ENCODE measurements around the gene THAP12.

The THAP12 gene

DNA sequence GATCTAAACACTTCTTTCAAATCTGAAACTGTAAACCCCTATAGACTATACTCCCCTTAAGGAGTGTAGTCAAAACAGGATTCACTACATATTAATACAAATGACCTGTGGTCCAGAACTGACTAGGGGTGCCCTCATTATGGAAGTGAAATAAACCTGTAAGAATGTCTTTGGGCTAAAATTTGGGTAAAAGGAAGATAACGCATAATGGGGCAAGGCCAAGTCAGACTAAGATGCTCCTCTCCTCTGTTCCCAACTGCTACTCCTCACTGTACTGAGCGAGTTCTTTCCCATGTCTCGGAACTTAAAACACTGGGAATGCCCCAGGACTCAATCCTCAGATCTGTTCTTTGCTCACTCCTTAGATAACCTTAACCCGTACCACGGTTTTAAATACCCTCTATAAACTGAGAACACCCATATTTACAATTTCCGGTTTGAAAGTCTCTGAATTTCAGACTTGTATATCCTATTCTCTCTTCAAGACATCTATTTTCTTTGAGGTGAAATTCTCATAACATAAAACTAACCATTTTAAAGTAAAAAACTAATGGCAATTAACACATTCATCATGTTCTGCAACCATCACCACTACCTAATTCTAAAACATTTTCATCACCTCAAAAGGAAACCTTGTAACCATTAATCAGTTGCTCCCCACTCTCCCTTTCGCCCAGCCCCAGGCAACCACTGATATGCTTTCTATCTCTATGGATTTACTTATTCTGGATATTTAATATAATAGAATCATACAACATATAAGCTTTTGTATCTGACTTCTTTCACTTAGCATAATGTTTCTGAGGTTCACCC lies 4.0 kb downstream of the THAP12 start:
- no peak overlapping the region for H3K27ac ChIP-seq (ENCODE audit: low read length)
- no peak overlapping the region for H3K9ac ChIP-seq (ENCODE audit: low read depth, low read length)
- no peaks in the 10 kb centered on the region for H3K27me3 ChIP-seq (ENCODE audit: insufficient read depth, low read length)
- peaks cover 5% of the 10 kb centered on the region; the same call in 1 of the 2 replicates for H3K4me1 ChIP-seq (ENCODE audit: insufficient read depth, low read length)
- H3K9me3 ChIP-seq (ENCODE audit: insufficient read depth, low read depth, low read length): no peaks in the 10 kb centered on the region
- no peaks in the 10 kb centered on the region for H3K36me3 ChIP-seq (ENCODE audit: insufficient read depth, low read depth, low read length)
- H3K4me3 ChIP-seq (ENCODE audit: low read length): no peak overlapping the region

DNA sequence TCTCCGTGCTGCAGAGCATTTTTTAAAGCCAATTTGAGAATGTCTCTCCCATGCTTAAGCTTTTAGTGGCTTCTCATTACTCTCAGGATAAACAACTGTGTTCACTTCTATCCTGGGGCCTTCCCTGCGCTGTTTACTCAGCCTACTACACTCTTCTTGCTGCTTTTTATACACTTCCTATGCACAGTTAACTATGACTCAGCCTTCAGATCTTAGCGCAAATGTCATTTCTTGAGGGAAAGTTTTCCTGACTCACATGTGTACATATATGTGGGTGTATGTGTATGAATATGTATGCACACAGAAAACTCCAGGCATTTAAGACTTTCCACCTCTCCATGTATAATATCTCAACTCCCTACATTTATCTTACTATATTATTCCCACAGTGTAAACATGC lies 9.8 kb downstream of the THAP12 start:
- no peaks in the 10 kb centered on the region for H3K4me1 ChIP-seq (ENCODE audit: insufficient read depth, low read length)
- no peak overlapping the region for H3K9ac ChIP-seq (ENCODE audit: low read depth, low read length)
- no peaks in the 10 kb centered on the region for H3K9me3 ChIP-seq (ENCODE audit: insufficient read depth, low read depth, low read length)
- H3K27me3 ChIP-seq (ENCODE audit: insufficient read depth, low read length): no peaks in the 10 kb centered on the region
- H3K36me3 ChIP-seq (ENCODE audit: insufficient read depth, low read depth, low read length): no peaks in the 10 kb centered on the region
- H3K27ac ChIP-seq (ENCODE audit: low read length): no peak overlapping the region
- H3K4me3 ChIP-seq (ENCODE audit: low read length): no peak overlapping the region

DNA sequence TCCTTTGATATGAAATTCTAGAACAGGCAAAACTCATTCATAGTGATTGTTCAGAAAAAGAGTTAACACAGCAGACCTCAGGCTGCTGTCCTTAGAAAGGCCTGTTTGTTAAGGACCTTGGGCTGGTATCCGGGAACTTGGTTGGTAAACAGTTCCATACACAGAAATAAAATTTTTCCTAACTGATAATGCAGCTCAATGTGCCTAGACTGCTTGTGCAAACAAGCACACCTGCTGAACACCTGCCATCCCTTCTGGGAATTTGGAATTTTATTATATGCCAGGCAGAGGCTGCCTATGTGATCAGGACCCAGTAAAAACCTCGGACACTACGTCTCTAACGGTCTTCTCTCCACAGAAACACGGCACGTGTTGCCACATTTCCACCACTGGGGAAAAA lies 11.5 kb downstream of the THAP12 start:
- H3K9ac ChIP-seq (ENCODE audit: low read depth, low read length): no peak overlapping the region
- H3K9me3 ChIP-seq (ENCODE audit: insufficient read depth, low read depth, low read length): no peaks in the 10 kb centered on the region
- 0 out of 2 replicates have a peak, but pooled peaks cover 2% of the 10 kb centered on the region for H3K36me3 ChIP-seq (ENCODE audit: insufficient read depth, low read depth, low read length)
- H3K4me3 ChIP-seq (ENCODE audit: low read length): no peak overlapping the region
- H3K4me1 ChIP-seq (ENCODE audit: insufficient read depth, low read length): no peaks in the 10 kb centered on the region
- H3K27ac ChIP-seq (ENCODE audit: low read length): no peak overlapping the region
- H3K27me3 ChIP-seq (ENCODE audit: insufficient read depth, low read length): no peaks in the 10 kb centered on the region

DNA sequence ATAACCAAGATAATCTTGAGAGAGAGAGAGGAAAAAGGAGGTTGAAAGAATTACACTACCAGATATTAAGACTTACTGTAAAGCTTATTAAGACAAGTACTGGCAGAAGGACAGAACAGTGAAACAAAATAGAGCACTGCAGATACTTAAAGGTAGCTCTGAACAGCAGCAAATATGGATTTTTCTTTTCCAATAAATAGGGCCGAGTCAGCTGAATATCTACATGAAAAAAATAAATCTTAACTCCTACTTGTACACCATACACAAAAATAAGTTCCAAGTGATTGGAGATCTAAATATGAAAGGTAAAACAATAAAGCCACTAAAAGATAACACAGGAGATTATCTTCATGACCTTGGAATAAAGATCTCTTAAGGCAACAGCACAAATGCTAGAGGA lies 12.4 kb downstream of the THAP12 start:
- no peaks in the 10 kb centered on the region for H3K27me3 ChIP-seq (ENCODE audit: insufficient read depth, low read length)
- no peaks in the 10 kb centered on the region for H3K4me1 ChIP-seq (ENCODE audit: insufficient read depth, low read length)
- H3K9ac ChIP-seq (ENCODE audit: low read depth, low read length): no peak overlapping the region
- 0 out of 2 replicates have a peak, but pooled peaks cover 6% of the 10 kb centered on the region for H3K36me3 ChIP-seq (ENCODE audit: insufficient read depth, low read depth, low read length)
- no peak overlapping the region for H3K27ac ChIP-seq (ENCODE audit: low read length)
- H3K4me3 ChIP-seq (ENCODE audit: low read length): no peak overlapping the region
- H3K9me3 ChIP-seq (ENCODE audit: insufficient read depth, low read depth, low read length): no peaks in the 10 kb centered on the region

DNA sequence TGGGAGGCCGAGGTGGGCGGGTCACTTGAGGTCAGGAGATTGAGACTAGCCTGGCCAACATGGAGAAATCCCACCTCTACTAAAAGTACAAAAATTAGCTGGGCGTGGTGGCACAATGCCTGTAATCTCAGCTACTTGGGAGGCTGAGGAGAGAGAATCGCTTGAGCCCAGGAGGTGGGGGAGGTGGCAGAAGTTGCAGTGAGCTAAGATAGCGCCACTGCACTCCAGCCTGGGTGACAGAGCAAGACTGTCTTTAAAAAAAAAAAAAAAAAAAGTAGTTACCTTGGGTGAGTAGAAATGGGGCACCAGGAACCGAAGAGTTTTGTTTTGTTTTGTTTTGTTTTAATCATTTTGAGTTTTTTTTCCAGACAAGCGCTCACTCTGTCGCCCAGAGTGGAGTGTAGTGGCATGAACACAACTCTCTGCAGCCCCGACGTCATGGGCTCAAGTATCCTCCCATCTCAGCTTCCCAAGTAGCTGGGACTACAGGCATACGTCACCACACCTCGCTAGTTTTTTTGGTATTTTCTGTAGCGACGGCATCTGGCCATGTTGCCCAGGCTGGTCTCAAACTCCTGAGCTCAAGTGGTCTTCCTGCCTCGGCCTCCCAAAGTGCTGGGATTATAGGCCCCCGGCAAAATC lies 15.8 kb downstream of the THAP12 start:
- Histone ChIP-seq H3K4me1 (ENCODE audit: insufficient read depth, low read length) (no peaks in the 10 kb centered on the region), H3K9ac (ENCODE audit: low read depth, low read length) (no peak overlapping the region), H3K27me3 (ENCODE audit: insufficient read depth, low read length) (no peaks in the 10 kb centered on the region)

DNA sequence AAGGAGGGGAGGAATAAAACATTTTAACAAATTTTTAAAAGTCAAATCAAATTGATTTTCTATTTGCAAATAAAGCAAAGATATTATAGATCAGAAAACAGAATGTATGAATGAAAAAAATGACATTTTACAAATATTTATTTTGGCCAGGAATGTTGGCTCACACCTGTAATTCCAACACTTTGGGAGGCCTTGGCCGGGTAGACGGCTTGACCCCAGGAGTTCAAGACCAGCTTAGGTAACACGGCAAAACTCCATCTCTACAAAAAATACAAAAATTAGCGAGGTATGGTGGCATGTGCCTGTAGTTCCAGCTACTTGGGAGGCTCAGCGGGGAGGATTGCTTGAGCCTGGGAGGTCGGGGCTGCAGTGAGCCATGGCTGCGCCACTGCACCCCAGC lies 18.2 kb downstream of the THAP12 start:
- no peak overlapping the region for H3K27ac ChIP-seq (ENCODE audit: low read length)
- peaks cover 13% of the 10 kb centered on the region; the same call in 1 of the 2 replicates for H3K36me3 ChIP-seq (ENCODE audit: insufficient read depth, low read depth, low read length)
- no peaks in the 10 kb centered on the region for H3K27me3 ChIP-seq (ENCODE audit: insufficient read depth, low read length)
- no peak overlapping the region for H3K9ac ChIP-seq (ENCODE audit: low read depth, low read length)
- no peak overlapping the region for H3K4me3 ChIP-seq (ENCODE audit: low read length)
- H3K9me3 ChIP-seq (ENCODE audit: insufficient read depth, low read depth, low read length): no peaks in the 10 kb centered on the region
- no peaks in the 10 kb centered on the region for H3K4me1 ChIP-seq (ENCODE audit: insufficient read depth, low read length)

More for the DNA sequence above, 15.8 kb downstream of the THAP12 start:
- Histone ChIP-seq H3K9me3 (ENCODE audit: insufficient read depth, low read depth, low read length) (no peaks in the 10 kb centered on the region), H3K36me3 (ENCODE audit: insufficient read depth, low read depth, low read length) (peaks cover 10% of the 10 kb centered on the region; the same call in 1 of the 2 replicates), H3K4me3 (ENCODE audit: low read length) (no peak overlapping the region), H3K27ac (ENCODE audit: low read length) (no peak overlapping the region)

DNA sequence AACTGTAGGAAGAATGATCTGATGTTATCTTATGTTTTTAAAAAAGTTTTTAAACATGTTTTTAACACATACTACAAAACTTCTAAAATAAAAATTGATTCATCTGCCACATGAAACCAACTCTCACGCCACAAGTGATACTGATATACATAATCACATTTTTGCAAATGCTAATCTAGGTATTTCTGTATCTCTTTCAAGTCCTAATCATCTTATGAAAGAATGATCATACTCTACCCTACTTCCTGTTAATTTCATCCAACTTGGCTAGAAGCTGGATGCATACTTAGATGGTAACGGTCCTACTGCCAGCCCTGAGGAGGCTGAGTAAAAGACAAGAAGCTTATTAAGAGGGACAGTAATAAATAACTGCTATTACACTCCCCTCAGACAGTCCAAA lies 19.2 kb downstream of the THAP12 start:
- no peak overlapping the region for H3K4me3 ChIP-seq (ENCODE audit: low read length)
- H3K36me3 ChIP-seq (ENCODE audit: insufficient read depth, low read depth, low read length): peaks cover 13% of the 10 kb centered on the region; the same call in 1 of the 2 replicates
- no peak overlapping the region for H3K9ac ChIP-seq (ENCODE audit: low read depth, low read length)
- no peak overlapping the region for H3K27ac ChIP-seq (ENCODE audit: low read length)
- no peaks in the 10 kb centered on the region for H3K4me1 ChIP-seq (ENCODE audit: insufficient read depth, low read length)
- H3K9me3 ChIP-seq (ENCODE audit: insufficient read depth, low read depth, low read length): no peaks in the 10 kb centered on the region
- H3K27me3 ChIP-seq (ENCODE audit: insufficient read depth, low read length): no peaks in the 10 kb centered on the region

DNA sequence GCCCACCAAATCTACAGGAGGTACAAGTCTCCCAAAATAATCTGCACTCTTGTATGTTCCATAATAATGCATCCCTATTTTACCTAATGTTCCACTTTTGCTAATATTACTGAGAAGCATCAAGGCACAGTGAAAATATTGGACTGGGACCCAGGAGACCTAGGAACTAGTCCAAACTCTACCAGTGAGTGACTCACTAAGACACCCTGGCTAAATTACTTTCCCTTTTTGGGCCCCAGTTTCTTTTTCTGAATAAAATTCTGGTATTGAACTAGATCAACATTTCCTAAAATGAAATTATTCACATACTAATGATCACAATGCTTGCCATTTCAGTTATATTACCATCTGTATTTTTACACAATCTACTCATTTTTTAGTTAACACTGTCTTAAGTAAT lies 19.6 kb downstream of the THAP12 start:
- no peak overlapping the region for H3K27ac ChIP-seq (ENCODE audit: low read length)
- no peak overlapping the region for H3K9ac ChIP-seq (ENCODE audit: low read depth, low read length)
- H3K36me3 ChIP-seq (ENCODE audit: insufficient read depth, low read depth, low read length): peaks cover 13% of the 10 kb centered on the region; the same call in 1 of the 2 replicates
- no peaks in the 10 kb centered on the region for H3K9me3 ChIP-seq (ENCODE audit: insufficient read depth, low read depth, low read length)
- no peaks in the 10 kb centered on the region for H3K4me1 ChIP-seq (ENCODE audit: insufficient read depth, low read length)
- no peak overlapping the region for H3K4me3 ChIP-seq (ENCODE audit: low read length)
- no peaks in the 10 kb centered on the region for H3K27me3 ChIP-seq (ENCODE audit: insufficient read depth, low read length)

DNA sequence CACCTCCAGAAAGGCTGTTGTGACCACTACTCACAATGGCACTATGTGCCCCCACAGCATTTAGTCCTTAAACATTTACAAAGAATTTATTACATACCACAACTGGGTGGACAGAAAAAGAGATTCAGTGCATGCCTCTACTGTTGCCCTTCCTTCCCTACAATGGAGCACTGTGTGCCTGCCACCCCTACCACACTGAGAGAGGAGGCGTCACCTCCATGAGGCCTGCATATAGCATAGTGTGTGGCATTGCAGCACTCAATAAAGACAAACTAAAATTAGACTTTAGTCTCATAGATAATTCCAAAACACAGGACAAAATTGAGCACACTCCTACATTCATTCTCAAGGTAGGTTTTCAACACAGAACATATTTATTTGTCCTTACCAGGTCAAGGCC lies 25.8 kb downstream of the THAP12 start:
- H3K27ac ChIP-seq (ENCODE audit: low read length): no peak overlapping the region
- H3K9ac ChIP-seq (ENCODE audit: low read depth, low read length): no peak overlapping the region
- no peaks in the 10 kb centered on the region for H3K27me3 ChIP-seq (ENCODE audit: insufficient read depth, low read length)
- peaks cover 41% of the 10 kb centered on the region for H3K36me3 ChIP-seq (ENCODE audit: insufficient read depth, low read depth, low read length)
- no peak overlapping the region for H3K4me3 ChIP-seq (ENCODE audit: low read length)
- H3K9me3 ChIP-seq (ENCODE audit: insufficient read depth, low read depth, low read length): no peaks in the 10 kb centered on the region
- no peaks in the 10 kb centered on the region for H3K4me1 ChIP-seq (ENCODE audit: insufficient read depth, low read length)

DNA sequence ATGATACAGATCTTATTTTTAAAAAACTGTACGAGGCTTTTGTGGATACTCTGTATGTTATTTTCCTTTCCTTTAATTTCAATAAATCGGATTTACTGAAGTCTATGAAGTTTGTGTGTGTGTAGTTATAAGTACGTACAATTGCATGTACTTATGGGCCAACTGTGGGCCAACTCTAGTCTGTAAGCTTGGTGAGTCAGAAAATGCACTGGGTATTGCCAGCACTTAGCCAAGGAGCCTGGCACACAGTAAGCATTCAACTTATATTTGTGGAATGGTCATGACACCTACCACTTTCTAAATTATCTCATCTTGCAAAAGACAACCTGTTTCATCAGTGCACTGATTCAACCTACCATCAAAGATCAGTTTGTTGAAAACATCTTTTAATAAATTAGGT lies 32.6 kb downstream of the THAP12 start:
- Histone ChIP-seq H3K27me3 (ENCODE audit: insufficient read depth, low read length) (no peaks in the 10 kb centered on the region), H3K36me3 (ENCODE audit: insufficient read depth, low read depth, low read length) (peaks cover 13% of the 10 kb centered on the region; the same call in 1 of the 2 replicates), H3K9me3 (ENCODE audit: insufficient read depth, low read depth, low read length) (no peaks in the 10 kb centered on the region), H3K27ac (ENCODE audit: low read length) (no peak overlapping the region), H3K9ac (ENCODE audit: low read depth, low read length) (no peak overlapping the region), H3K4me1 (ENCODE audit: insufficient read depth, low read length) (no peaks in the 10 kb centered on the region), H3K4me3 (ENCODE audit: low read length) (no peak overlapping the region)

DNA sequence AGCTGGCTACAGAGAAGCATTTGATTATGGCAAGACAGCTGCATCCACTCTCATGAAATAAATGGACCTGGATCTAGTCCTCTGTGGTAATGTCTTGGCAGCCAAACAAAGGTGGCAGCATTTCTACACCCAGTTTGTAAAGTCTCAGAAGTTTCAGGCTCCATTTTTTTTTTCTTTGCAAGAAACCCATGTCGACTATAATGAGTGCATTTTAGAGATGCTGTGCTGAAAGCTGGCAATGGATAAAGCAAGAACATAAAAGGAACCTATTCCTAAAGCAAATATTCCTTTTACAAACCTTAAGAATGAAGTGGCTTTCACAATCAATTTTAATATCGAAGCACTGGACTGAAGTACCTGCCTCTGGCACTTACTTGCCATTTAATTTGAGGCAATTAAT lies 33.5 kb downstream of the THAP12 start:
- H3K9ac ChIP-seq (ENCODE audit: low read depth, low read length): no peak overlapping the region
- no peaks in the 10 kb centered on the region for H3K27me3 ChIP-seq (ENCODE audit: insufficient read depth, low read length)
- no peak overlapping the region for H3K27ac ChIP-seq (ENCODE audit: low read length)
- no peaks in the 10 kb centered on the region for H3K9me3 ChIP-seq (ENCODE audit: insufficient read depth, low read depth, low read length)
- H3K4me3 ChIP-seq (ENCODE audit: low read length): no peak overlapping the region
- H3K4me1 ChIP-seq (ENCODE audit: insufficient read depth, low read length): no peaks in the 10 kb centered on the region
- H3K36me3 ChIP-seq (ENCODE audit: insufficient read depth, low read depth, low read length): peaks cover 4% of the 10 kb centered on the region; the same call in 1 of the 2 replicates

DNA sequence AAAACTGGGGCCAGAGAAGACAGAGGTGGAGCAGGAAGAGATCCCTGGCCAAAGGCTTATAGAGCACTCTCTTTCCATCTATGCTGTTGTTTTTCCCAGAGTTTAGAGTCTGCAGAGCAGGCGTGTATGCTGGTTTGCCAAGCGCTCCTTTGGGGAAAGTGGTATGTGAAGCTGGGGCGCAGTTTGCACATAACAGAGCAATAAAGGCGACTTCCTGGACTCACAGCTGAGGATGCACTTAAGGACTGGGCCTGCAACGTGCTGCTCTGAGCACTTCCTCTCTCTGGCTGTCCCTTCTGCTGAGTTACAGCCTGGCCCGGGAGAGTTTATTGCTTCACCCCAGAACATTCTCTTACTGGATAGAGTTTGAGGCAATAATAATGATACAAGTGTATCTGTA lies 41.7 kb downstream of the THAP12 start:
- H3K36me3 ChIP-seq (ENCODE audit: insufficient read depth, low read depth, low read length): no peaks in the 10 kb centered on the region
- H3K4me1 ChIP-seq (ENCODE audit: insufficient read depth, low read length): no peaks in the 10 kb centered on the region
- H3K27me3 ChIP-seq (ENCODE audit: insufficient read depth, low read length): no peaks in the 10 kb centered on the region
- H3K27ac ChIP-seq (ENCODE audit: low read length): no peak overlapping the region
- H3K9ac ChIP-seq (ENCODE audit: low read depth, low read length): no peak overlapping the region
- peaks cover 25% of the 10 kb centered on the region for H3K9me3 ChIP-seq (ENCODE audit: insufficient read depth, low read depth, low read length)
- H3K4me3 ChIP-seq (ENCODE audit: low read length): no peak overlapping the region
